NCI-H446 treated with DMSO at 0.1 percent for 48 hours (cell line): ENCODE measurements around the gene NFIL3.

ENCODE experiments used
- DNase-seq: peaks from one replicate; lab custom pipeline; 2025; lab: John Stamatoyannopoulos, UW

The NFIL3 gene

DNA sequence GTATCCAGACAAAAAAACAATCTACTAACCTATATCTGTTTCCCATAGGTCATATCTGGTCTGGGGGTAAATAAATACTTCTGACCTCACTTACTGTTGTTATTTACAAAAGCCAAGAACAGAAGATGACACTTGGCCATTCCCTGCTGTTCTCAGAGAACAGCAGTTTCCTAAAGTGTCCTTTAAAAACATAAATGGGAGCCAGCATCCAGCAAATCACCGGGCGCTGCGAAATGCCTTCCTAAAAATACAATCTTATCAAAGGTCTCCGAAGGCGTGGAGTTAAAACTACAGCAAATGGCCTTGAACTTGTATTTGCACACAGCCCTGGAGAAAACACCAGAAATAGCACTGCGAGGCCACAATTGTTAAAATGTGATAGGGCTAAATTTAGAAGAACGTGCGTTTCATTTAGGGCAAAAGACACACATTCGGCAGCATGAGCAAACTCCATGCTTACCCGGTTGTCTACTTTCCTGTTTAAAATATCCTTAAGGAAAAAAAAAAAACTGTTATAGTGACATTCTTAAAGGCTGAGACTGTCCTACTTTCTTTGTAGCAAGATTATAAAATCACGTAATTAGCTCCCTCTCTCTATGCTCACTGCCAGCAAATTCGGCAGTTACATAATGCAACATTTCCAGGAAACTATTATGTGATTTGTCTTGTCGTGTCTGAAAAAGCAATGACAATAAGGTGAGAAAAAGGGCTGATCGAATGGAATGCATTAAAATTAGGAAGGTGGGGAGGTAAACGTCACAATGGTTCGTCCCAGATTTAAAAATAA lies 1.5 kb downstream of the NFIL3 start:
- DNase-seq: no peak

DNA sequence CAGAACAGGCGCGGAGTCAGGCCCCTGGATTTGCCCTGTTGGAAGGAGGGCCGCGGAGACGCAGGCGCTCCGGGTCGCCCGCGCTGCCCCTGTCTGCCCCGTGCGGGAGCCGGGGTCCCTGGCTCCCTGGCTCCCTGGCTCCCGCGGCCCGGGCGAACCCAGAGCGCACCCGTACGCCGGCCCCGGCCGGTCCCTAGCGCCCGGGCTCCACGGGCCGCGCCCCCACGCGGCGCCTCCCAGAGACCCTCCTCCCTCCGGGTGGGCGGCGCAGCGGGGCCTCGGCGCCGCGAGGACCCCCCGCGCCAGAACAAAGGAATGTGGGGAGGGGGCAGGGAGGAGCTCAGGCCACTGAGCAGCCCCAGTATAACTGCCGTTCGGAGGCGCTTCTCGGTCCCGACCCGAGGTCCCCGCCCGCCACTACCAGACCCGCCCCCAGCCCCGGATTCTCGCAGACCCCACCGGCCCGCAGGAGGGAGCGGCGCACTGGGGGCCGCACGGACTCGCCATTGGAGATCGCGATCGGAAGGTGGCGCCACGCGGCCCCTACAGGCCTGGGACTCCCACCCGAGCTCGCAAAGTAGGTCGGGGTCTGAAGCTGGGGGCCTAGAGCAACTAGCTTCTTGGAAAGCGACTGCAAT lies 2.4 kb downstream of the NFIL3 start:
- DNase-seq: no peak

DNA sequence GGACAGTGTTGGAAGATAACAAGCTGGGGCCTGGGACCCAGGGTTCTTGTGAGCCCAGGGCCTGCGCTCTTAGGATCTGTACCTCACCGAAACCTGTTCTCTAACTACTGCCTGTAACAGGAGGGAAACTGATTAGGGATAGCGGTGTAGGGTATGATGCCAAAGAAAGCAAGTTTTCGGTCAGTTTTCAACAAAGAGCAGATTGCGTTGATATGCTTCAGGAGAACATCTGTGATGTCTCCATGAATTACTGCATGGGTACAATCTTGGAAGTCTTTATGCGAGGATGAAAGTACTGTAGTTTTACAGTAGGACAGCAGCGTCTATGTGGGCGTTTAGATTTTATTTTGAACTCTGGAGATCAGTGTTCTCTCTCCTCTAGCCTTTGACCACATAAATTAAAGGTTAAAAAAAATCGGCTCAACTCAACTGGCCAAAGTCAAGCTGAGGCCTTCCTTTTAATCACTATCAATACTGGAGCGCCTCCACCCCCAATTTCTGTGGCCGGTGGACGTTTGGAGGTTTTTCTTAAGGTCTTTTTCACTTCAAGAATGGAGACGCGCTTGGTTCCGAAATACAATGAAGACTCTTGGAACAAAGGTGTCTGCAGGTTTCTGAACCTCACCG lies 3.0 kb downstream of the NFIL3 start:
- no peak for DNase-seq

DNA sequence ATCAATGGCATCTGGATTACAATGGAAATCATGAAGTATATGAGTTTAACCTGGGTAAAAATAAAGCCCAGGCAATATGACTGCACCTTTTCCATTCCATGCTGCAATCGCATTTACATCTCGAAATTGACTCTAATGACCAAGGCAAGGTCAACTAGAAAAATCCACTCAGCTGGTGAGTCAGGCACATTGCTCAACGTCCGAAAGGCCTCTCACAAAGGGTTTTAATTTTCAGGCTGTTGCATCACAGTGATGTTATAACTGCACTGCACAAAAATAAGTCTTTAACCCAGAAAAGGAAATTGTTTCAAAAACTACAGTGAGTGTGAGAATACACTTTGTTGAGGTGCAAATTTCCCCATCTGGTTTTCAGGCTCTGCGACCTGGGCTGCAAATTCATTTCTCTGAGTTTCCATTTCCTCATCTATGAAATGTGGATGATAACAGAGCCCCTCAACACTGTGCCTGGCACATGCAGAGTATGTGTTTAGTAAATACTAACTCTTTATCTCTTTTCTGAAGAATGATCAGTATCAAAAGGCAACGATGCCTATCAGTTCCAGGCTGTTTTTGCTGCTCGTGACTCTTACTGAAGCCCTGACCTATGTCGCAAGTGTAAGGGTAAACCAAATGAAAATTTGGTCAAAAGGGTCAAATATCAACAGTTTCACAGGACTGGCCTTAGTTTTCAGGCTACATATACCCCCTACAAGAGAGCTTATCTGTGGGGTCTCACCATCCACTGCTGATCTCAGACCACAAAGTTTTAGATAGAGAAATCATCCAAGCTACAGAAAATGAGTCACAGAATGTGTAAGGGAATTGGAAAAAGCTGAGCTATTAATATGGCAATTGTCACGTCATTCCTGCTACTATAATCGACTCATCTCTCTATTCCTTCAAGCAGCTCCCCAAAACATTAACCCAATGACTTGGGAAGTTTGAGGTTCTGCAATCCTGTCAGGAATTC lies 4.1 kb downstream of the NFIL3 start:
- DNase-seq: no peak

DNA sequence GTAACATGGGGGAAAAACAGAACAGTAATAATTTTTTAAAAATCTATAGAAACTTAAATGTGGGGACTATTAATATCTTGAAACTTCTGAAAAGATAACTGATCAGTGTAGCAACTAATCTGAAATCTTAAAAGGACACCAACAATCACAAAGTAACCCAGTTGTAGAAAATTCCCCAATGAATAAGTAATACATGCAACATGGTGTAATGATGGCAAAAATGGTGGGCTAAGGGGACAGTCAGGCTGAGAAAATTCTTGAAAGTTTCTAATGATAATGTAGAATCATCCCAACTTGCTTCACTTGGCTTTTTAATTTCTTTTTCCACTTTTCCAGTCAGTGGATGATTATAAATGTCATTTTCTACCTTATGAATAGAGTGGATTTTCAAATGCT lies 5.4 kb downstream of the NFIL3 start:
- no peak for DNase-seq

DNA sequence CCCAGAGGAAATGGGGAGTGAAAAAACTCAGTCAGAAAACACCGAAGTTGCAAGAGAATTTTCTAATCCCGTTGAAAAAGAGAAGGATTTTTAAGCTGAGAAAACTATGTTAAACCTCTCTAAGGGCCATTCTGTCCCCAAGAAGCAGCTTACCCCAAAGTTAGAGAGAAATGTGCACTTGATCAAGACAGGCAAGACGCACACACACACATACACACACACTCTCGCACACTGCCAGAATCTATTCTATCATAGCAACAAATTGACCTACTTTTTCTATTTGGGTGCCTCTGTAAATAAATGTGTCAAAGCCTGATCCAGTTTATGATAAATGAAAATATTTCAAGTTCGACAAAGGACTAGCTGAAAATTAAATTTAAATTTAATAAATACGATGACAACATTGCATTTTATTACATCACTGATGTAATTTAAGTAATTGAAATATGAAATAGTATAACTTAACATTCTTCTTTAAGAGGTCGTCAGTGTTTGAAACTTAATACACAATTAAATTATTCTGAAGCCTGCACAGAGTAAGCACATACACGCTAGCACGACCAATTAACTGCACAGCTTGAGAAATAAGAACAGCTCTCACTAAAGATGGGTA lies 5.9 kb downstream of the NFIL3 start:
- DNase-seq: no peak

DNA sequence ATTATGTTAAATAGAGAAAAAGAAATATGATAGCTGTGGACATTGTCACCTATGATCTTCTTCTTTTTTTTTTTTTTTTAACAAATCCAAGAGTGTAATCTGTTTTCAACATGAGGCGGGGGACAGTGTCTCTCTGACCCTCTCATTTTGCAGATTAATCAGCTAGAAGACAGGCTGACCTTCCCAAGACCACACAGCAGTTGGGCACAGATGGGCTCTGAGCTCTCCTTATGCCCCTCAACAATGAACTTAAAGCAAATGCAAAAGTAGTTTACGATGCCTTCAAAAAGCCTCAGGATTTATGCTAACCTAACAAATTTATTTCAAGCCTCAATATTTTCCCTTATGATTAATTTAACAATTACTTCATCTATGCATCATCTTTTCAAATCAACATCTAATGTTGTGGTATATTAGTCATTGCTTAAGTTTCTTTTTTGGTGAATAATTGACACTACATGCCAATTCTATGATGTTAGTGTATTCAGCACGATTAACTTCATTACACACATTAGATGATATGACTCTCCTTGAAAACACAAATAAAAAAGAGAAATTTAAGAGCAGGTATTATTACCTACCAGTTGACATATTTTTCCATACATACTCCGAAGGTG lies 7.4 kb downstream of the NFIL3 start:
- DNase-seq: no peak

DNA sequence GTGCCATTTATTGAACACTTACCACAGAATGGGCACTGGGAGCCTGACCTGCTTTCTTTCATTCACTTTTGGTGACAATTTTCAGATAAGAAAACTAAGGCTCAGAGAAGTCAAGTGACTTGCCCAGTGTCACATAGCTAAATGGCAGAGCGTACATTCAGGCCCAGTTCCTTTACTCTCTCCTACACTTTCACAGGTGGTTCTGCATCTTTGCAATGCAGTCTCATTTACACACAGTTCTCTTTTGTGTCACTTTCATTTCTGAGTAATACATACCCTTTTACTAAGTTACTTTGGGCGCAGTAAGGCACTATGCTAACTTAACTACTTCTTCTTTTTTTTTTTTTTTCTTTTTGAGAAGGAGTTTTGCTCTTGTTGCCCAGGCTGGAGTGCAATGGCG lies 8.3 kb downstream of the NFIL3 start:
- DNase-seq: no peak

DNA sequence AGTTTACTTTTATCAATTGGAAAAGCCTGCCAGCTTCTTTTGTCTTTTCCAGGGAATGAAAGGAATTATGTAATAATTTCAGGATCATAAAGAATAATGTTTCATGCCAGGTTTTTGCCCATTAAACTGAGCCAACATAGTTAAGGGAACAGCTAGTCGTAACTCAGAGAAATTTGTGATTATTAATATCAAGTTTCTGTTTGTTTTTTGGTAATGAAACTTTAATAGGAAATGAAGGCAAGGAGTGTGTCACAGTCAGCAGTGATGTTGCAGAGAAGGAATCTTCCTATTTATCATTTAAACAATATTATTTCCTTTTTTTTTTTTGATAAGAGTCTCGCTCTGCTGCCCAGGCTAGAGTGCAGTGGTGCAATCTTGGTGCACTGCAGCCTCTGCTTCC lies 10.7 kb downstream of the NFIL3 start:
- no peak for DNase-seq

DNA sequence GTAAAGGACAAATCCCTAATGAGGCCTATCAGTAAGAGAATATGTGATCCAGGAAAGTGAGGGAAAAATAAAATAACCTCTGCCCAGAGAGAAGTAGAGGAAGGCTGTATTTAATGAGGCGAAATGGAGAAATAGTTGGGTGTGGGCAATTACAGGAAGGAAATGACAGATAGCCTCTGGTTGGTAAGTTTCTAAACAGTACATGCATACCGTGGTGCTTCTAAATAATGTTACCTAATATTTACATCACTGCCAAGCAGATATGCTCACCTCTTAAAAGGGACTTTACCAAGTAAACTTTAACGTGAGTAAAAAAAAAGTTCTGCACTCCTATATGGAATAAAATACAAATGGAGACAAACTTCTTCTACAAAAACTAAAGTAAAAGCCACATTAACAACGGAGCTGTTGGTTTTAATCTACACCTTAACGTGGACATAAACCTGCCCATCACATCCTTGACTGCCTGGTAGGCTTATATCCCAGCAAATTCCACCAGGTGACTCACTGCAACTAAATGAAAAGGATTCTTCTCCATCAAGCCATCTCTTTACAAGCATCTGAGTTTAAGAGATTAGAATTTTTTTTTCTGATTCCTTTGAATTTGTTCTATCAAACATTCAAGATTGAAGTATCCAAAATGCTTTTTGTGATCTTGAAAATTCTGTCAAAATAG lies 12.4 kb downstream of the NFIL3 start:
- DNase-seq: no peak

DNA sequence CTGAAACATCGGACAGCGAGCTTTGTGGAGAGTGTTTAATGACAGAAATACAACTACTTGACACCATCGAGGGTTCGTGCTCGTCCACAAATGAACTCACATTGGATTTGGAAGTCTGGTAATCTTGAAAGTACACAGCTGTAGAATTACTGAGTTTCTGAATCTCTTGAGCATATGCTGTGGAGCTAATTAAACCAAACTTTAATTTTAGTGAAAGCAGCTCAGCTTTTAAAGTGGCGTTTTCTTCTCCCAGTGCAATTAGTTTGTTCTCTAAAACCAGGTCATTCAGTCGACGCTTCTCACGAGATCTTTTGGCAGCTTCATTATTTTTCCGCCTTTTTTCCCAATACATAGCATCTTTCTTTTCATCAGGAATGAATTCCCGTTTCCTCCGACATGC lies 13.5 kb downstream of the NFIL3 start:
- no peak for DNase-seq

DNA sequence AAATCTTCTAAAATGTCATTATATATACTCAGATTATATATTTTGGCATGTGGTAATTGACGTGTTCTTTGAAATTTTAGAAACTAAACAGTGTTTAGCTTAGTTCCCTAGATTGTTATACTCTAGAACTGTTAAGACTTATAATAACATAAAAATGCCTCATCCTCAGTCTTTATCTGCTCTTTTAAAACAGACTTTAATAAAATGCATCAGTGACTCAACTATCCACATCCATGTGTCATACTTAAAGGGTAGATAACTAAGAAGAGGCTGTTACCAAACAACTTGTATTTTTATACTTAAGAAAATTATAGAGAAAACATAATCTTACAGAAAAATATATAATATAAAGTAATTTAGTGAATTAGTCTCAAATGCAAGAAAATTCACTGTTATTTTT lies 15.2 kb downstream of the NFIL3 start:
- no peak for DNase-seq

DNA sequence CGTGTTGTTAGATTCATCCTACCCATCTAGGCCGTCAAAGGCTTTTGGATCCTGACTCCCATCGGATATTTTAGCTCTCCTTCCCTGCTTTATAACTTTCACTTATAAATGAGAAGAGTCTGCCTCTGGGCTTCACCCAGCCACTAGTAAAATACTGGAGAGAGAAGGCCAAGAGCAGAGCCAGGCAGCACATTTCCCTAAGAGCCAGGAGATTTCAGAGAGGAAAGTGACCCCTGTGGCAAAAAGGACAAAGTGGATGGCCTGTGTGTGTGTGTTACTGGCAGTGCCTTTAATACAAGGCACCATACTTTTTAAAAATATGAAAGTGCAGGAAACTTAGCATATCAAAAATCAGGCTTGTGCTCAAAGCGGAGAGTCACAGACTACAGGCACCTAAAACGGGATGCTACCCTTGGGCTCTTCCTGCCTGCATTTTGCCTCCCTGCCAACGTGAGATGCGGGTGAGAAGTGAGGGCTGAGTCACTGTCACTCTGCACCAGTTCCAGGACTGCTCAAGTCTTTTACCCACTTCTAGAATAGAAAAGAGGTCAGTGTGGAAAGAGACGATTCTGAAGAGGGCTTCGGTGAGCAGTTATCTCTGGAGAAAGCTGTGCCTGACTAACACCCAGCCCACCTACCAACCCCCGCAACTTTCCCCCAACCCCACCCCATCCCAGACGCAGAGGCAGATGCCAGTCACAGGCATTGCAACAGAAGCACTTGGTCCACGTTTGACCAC lies 15.9 kb downstream of the NFIL3 start:
- DNase-seq: no peak

DNA sequence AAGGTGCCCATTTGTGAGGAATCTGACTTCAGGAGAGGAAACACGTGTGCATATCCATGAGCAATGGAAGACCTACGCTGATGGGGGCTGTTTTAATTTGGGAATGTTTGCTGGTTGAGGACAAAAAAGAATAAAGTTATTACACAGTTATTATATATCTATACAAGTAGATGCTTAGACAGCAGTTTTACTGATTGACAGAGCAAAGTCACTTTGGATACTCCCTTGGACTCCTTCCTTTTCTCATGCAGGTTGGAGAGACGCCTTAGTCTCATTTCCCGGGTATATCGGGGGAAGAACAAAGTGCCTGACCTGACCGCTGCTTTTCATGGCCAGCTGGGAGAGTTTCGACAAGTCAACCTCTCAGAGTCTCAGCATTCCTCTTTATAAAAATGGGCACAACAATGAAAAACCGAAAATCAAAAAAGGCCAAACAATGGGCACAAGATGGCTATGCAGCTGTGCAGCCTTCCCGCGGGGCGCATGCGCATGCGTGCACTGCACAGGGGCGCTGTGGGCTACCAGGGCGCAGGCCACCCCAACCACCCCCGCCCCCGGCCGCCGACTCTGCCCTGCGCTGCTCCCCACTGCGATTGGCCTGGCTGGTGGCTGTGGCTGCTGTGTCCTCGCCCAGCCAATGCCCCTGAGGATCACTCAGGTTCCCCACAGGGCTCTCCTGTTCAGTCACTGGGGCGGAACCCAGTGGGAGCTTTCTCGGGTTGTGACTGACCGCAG lies 18.1 kb downstream of the NFIL3 start:
- DNase-seq: no peak

DNA sequence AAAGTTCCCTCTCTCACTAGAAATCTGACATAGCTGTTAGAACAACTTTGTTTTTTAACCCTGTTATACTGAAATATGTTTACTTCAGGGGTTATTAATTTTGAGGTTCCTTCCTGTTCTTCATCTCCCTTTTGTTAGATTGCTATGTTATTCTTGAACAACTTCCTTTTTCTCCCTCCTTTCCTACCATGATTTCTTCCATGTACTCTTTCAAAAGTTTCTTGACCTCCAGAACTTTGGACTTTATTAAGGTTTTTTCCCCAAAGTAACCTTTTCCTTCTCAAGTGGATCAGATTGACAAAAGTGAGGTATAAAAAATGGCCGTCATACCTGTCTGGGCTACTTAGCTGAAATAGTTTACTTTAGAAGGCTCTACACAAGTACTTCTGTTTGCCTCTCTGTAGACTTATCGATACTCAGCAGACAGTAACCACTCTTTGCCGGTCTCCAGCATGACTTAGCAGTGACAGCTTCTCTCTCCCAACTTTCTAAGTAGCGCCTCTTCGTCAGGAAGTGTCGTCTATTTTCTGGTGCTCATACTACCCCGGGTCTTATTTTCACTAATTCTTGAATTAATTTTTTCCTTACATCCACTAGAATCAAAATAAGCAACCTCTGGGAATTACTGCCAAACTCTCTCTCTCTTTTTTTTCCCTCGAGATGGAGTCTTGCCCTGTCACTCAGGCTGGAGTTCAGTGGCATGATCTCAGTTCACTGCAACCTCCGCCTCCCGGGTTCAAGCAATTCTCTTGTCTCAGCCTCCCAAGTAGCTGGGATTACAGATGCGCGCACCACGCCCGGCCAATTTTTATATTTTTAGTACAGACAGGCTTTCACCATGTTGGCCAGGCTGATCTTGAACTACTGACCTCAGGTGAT lies 19.7 kb downstream of the NFIL3 start:
- no peak for DNase-seq

DNA sequence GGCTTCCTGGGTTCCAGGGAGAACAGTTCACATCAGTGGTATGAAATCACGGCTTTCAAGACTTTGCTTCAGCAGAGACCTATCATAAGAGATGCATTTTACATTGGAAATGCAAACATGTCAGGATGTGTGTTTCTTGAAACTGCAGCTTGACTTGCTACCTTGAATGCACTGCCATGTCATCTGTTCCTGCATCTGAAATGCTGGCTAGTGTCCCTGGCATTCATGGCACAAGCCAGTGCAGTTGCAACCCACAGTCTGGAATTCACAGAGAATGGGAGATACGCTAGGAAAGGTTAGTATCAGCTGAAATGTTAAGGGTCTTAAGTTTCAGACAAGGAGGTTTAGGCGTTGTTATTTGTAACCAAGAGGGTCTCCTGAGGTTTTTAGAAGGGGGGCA lies 24.7 kb downstream of the NFIL3 start:
- no peak for DNase-seq

DNA sequence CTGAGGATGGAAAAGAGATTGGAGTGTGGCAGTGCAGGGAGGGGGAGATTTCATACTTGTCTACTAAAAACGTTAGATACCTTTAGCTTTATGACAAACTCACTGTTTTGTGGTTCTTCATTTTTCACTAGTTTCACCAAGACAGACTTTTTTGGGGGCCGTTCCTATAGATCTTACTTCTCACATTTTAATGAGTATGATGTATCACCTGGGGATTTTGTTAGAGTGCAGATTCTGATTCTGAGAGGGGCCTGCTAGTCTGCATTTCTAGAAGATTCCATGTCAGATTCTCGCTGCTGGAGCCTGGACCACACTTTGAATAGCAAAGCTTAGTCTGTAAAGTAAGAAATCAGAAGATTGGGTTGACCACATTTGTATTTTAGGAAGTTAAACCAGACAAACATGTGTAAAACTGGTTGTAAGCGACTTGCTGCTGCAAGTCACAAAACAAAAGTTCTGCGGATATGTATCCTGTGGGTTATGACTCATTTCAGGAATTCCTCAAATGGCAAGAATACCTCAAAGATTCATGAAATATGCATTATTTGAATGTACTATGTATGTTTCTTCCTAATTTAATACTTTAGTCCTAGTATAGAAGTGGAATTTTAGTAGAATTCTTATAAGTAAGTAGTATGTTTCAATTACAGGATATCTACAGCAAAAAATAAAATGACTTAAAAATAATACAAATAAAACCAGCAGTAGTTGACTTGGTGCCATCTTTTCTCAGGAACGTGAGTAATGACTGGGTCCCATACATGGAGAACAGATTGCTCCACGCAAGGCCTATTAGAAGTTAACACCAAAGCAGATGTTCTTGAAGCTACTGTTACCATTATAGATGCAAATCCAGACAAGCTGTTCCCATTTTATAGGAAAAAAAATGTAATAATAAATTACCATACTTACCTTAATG lies 27.8 kb downstream of the NFIL3 start:
- DNase-seq: no peak
